Dermis microvascular lymphatic vessel endothelial cell (primary cell): ENCODE results near the gene IPO9. TPM values are rescaled to one million over a fixed set of nuclear protein-coding genes. Genes with fewer than 3 reads are reported as not detected.
A peak's percentile ranks its signal among the peaks of the same experiment; 100 is the strongest.

Source experiments
- DNase-seq, 2 donors: peaks; one replicate each; pipeline versions ENCODE4 v3.0.0 to v3.0.0-alpha.2; 2010; ENCODE audit warnings: low read depth in 2 of 2
- total RNA-seq: library from RNA; depleted of rRNA; stranded (reverse); fragments of >200 nt; gene quantifications from 2 replicates; pipeline ENCODE4 v1.2.1, GENCODE V29; 2014

IPO9 gene
- 19.3 and 19.6 TPM in 2 replicates for total RNA-seq

- peak; percentile 90 to 94 for DNase-seq
Observed at GRCh38 chr1:201828820-201829774, at the start of gene IPO9. IPO9 (plus strand) TSS chr1:201829157; CDS start chr1:201829210, 53 bp downstream.

DNA sequence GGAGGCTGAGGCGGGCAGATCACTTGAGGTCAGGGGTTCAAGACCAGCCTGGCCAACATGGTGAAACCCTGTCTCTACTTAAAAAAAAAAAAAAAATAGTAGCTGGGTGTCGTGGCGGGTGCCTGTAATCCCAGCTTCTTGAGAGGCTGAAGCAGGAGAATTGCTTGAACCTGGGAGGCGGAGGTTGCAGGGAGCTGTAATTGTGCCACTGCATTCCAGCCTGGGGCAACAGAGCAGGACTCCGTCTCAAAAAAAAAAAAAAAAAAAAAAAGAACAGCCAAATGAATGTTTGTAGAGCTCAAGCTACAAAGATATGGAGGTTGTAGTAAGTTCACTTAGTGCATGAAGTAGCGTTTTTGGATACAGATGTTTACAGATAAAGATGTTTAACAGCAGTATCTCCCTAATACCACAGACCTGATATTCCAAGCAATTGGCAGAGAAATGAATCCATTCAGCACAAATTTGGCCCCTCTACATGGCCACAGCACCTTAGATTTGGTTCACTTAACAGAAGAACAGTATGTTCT is 49.5 kb upstream of the IPO9 start:
- no peak for DNase-seq

- DNase-seq, result peak in 1 of 2 donors; percentile 40
Observed at GRCh38 chr1:201780952-201781351, 48.0 kb upstream of the IPO9 start.

DNA sequence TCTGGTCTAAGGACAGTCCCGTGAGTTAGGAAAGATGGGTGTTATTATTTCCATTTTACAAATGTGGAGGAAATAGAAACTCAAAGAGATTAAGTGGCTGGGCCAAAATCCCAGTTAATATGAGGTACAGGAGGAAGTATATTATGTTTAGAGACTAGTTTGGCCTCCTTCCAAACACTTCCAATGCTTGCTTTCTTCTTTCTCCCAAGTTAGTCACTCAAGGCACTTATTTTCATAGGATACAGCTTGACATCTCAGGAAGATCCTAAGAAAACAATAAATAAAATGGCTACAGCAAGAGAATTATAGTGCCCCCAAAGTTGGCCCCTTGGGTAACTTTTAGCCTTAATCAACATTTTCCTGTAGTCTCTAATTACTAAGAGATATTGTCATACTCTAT is 47.5 kb upstream of the IPO9 start:
- peak in 1 of 2 donors; percentile 94 for DNase-seq

- DNase-seq, result no peak
Observed at GRCh38 chr1:201782353-201782752, 46.6 kb upstream of the IPO9 start.

DNA sequence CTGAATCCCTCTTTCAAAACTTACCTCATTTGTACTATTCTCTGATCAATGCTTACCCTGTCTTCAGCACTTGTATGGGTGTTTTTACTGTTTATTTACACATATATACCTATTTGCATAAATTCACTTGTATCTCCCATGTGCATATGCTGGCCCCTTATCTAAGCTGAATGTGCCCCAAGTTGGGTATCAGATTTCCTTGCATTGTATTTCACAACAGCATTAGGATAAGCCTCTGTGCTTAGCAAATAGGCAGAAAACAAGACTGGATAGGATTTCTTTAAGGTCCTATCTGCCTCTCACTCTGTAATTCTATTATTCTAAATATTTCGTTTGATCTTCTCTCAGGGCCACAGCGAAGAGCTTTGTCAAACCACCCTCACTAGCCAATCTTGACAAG is 45.9 kb upstream of the IPO9 start:
- DNase-seq, result no peak

DNA sequence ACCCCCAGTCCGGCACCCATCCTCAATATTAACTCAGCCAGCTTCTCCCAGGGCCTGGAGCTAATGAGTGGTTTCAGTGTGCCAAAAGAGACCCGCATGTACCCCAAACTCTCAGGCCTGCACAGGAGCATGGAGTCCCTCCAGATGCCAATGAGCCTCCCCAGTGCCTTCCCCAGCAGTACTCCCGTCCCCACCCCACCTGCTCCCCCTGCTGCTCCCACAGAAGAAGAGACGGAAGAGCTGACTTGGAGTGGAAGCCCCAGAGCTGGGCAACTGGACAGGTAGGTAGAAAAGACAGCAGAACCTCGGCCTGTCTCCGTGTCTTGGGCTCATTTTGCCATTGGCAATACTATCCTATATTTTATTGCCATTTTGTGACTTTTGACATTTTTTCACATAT is 45.4 kb upstream of the IPO9 start:
- no peak for DNase-seq

DNA sequence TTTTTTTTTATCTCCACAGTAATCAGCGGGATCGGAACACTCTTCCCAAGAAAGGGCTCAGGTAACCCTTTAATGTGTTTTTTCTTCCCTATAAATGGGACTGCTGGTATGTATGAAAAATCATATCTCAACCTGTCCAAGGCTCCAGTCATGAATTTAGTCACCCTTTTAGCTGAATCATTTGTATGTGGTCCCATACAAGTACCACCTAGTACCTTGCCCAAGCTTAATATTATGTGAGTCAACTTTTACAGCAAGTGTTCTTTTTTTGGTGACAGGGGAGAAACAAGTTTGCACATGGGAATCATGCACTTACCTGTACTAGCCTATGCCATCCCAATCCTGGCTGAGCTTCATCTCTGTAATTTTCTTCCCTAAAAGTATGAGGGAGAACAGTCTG is 43.7 kb upstream of the IPO9 start:
- no peak for DNase-seq

- no peak for DNase-seq
Observed at GRCh38 chr1:201786824-201787223, 42.1 kb upstream of the IPO9 start.

DNA sequence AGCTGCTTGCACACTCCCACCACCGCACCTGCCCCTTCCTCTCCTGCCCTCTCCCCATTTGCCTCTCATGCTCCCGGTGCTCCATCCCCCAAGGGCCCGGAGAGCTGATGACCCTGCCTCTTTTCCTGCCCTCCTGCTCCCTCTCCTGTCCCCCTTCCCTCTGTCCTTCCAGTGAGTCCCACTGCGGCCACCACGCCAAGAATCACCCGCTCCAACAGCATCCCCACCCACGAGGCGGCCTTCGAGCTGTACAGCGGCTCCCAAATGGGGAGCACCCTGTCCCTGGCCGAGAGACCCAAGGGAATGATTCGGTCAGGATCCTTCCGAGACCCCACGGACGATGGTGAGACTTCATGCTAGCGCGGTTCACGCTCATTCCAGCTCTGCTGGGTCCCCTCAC is 40.7 kb upstream of the IPO9 start:
- no peak for DNase-seq

DNA sequence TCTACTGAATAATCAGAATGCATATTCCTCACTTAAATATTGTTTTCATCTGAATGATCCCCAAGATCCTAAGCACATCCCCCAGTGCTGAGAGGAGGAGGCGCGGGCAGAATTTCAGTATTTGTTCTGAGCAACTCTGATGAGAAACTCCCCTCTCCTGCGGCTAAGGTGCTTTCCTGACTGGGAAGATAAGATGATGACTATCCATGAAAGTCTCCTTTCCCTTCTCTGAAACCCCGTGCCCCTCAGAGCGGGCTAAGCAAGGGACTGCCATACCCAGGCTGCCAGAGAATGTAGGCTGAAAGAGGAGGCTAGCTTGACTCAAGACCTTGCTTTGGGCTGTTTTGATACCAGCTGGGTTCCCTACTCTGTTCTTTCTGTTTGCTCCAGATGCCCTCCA is 39.7 kb upstream of the IPO9 start:
- no peak for DNase-seq

GRCh38 chr1:201790261-201790660 is 38.7 kb upstream of the IPO9 start:
- DNase-seq, result peak in 1 of 2 donors; percentile 81

GRCh38 chr1:201791051-201791778 is 37.7 kb upstream of the IPO9 start:
- DNase-seq, result peak in 1 of 2 donors; percentile 91

- peak in 1 of 2 donors; percentile 87 for DNase-seq
Observed at GRCh38 chr1:201791779-201792173, 37.2 kb upstream of the IPO9 start.

- peak; percentile 62 to 90 for DNase-seq
Observed at GRCh38 chr1:201792534-201793305, 36.2 kb upstream of the IPO9 start.

DNA sequence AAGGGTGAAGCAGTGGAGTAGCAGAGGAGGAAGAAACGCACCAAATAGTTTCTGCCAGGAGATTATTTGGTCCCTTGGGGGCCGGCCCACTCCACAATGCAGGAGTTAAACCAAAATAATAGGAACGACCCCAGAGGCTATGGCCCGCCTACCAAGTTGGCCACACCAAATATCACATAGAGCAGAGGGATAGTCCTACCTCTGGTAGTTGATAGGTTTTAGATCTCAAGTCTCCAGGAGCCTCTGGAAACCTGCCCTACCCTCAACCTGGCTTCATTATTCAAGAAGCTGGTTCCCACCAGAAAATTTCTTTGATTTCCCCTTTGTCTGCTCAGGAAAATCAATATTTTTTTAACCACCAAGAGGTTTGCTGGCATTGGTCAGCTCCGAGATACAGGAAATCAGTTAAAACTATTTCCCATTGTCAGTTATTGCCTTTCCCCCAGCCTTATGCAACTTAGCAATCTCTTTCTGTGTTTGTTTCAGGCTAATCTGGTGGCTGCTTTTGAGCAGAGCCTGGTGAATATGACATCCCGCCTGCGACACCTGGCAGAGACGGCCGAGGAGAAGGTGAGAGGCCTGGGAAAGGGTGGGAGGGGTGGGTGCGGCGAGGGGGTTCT is 35.5 kb upstream of the IPO9 start:
- DNase-seq, result peak in 1 of 2 donors; percentile 69

GRCh38 chr1:201795066-201795465 is 33.9 kb upstream of the IPO9 start:
- peak in 1 of 2 donors; percentile 52 for DNase-seq

- no peak for DNase-seq
Observed at GRCh38 chr1:201800246-201800645, 28.7 kb upstream of the IPO9 start.

DNA sequence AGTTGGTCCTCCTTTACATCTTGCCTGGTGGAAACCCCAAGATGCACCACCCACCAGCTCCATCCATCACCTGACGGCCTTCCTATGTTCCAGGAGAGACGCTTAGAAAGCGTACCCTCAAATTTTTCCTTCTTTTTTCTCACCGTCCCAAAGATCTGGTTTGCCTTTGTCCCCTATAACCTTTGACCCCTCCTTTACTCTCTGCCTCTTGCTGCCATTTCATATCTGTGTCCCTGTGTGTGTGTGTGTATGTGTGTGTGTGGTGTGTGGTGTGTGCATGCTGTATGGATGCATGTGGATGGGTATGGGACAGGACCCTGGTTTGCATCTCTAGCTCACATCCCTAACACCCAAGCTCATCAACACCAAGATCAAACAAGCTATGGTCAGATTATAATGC is 22.2 kb upstream of the IPO9 start:
- DNase-seq, result no peak

GRCh38 chr1:201807958-201808632 is 20.9 kb upstream of the IPO9 start:
- no peak for DNase-seq

DNA sequence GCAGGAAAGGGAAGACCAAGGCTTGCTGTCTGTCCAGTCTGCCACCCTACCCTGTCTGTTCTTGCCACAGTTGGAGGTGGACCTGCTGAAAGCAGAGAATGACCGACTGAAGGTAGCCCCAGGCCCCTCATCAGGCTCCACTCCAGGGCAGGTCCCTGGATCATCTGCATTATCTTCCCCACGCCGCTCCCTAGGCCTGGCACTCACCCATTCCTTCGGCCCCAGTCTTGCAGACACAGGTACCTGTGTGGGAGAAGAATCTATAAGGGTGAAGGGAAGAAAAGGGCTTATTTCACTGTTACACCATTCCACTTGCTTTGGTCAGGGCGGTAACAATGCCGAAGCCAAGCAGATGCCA is 20.3 kb upstream of the IPO9 start:
- no peak for DNase-seq
